GM12873 (cell line): ENCODE results near the gene IFIT2.

ENCODE experiments used
- TF ChIP-seq, protein P1 (sequence below): IDR thresholded peaks from 2 replicates; pipeline ENCODE4 v1.5.1; 2012; ENCODE audit warnings: low read depth, mild to moderate bottlenecking, moderate library complexity, low read length, control low read depth; ENCODE audit not compliant: insufficient read depth; ENCODE audit errors: missing control alignments

IFIT2 gene

DNA sequence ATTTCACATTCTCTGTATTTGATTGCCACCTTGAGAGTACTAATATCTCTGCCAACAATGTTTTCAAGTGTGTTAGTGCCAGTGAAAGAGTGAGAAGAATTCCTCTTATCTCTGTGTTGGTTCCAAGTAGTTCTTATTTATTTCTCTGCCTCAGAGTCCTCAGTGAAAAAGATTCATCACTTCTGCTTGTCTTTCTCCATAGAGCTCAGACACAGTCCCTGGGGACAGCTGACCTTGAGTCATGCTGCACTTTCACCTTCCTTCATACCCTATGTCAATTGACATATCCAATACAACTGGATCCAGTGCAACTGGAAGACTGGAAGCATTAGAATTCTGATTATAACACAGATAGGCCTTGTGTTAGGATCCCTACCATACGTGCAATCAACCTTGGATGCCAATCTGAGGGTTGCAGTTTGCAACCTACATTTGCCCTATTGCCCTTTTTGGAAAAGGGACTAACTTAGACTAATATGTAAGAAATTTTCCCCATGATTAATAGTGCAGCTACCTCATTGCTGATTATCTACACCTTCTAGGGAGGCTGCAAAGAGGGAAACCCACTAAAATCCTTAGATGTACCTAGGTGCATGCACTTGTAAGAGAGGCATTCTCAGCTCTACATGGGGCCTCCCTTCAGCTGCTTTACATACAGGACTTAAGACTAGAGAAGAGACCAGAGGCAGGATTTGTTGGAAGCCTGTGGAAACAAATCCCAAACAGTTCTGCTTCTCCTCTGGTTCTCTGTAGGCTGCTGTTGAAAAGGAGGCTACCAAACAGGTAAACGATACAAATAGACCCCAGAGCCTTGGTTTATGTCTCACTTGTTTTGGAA lies 8.4 kb downstream of the IFIT2 start:
- TF ChIP-seq, protein P1, sequence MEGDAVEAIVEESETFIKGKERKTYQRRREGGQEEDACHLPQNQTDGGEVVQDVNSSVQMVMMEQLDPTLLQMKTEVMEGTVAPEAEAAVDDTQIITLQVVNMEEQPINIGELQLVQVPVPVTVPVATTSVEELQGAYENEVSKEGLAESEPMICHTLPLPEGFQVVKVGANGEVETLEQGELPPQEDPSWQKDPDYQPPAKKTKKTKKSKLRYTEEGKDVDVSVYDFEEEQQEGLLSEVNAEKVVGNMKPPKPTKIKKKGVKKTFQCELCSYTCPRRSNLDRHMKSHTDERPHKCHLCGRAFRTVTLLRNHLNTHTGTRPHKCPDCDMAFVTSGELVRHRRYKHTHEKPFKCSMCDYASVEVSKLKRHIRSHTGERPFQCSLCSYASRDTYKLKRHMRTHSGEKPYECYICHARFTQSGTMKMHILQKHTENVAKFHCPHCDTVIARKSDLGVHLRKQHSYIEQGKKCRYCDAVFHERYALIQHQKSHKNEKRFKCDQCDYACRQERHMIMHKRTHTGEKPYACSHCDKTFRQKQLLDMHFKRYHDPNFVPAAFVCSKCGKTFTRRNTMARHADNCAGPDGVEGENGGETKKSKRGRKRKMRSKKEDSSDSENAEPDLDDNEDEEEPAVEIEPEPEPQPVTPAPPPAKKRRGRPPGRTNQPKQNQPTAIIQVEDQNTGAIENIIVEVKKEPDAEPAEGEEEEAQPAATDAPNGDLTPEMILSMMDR: no peak

DNA sequence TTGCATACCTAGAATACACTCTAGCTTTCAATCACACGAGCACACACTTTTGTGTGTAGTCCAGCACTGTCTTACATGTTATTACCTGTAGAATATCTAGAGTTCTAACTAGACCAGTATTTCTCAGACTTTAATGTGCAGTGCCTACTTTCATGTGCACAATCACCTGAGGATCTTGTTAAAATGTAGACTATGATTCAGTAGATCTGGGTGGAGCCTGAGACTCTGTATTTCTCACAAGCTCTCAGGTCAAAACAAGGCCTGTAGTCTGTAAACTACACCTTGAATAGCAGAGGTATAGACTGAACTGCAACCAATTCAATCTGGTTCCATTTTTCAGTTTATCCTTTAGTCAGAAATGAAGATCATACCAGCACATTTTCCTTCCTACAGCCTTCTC lies 11.1 kb downstream of the IFIT2 start:
- TF ChIP-seq, protein P1: no peak

DNA sequence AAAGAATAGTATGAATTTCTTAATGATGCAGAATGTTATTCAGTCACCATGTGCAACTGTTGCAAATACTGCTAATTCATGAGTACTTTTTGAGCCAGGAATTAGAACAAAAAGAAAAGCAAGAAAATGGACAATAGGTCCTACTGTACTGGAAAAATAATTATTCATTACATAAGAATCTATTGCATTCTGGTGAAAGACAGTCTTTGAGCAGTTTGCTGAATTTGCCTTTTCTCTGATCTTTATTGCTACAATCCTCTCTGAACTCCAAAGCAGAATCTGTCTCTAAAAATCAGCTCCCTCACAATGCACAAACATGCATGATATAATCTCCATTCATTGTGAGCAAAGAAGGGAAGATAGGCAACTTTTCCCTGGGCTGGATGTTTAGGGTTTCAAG lies 12.8 kb downstream of the IFIT2 start:
- TF ChIP-seq, protein P1: no peak

DNA sequence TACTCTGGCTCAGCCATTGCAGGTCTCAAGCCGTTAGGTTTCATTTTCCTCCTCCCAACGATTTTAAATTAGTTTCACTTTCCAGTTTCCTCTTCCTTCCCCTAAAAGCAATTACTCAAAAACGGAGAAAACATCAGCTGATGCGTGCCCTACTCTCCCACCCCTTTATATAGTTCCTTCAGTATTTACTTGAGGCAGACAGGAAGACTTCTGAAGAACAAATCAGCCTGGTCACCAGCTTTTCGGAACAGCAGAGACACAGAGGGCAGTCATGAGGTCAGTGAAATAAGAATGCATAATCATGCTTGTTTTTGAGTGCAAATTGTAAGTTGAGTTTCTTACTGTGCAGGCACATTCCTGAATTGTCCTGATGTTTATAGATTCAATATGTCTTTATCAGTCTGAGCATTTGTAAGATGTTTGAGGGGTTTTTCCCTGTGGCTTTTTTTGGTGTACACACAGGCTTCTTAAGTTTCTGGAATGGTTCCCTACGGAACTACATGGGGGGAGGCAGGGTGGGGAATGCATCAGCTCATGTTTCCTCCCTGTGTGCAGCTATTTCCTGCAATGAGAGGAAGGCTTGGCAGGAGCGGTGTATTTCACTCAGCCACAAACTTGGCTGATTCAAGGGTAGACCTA lies 26.1 kb downstream of the IFIT2 start, which contains the start of gene IFIT3:
Gene IFIT3, plus strand, starts transcription at position 195 of the 639 bp plus-strand sequence. Its CDS starts 77 bp downstream, at position 272.
- TF ChIP-seq, protein P1: no peak

DNA sequence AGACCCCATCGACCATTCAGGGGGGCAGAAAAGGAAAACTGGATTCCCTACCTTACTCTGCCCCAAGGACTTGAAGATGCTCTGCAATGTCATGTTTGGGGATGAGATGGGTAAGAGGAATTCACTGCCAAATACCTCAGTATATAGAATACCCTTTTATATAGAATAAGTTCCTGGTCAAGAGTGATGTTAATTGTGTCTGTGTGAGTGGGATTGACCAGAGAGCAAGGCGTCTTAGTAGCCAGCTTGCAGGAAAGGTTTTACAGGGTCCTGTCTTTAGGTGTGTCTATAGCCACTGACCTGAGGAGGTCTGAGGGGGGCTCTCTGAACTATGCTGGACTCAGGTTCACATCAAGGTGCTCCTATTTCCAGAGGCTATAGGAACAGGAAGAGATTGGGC lies 27.3 kb downstream of the IFIT2 start:
- TF ChIP-seq, protein P1: no peak

DNA sequence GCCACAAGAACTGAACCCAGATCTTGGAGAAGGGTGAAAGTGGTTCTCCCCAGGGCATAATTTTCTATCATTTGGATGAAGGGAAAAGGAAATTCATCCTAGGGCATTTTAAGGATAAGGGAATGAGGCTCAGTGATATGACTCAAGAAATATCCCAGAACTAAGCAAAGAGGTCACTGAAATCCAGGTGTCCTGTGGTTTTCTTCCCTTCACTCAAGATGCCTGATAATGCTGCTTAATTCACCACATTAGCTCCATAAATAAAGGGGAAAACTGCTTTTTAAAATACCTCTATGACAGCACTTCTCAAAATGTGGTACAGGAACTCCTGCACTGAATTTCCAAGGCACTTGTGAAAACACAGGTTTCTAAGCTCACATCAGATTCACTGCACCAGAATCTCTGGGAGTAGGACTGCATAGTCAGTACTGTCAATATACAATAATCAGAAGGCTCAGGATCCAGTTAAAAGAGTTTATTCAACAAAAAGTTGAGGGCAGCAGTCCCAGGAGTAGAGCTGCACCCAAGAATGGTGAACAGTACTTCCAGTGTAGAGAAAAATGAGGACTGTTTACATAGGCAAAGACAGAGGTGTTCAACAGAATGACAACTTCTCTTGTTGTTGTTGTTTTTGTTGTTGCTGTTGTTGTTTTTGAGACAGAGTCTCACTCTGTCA lies 28.8 kb downstream of the IFIT2 start:
- TF ChIP-seq, protein P1: no peak

DNA sequence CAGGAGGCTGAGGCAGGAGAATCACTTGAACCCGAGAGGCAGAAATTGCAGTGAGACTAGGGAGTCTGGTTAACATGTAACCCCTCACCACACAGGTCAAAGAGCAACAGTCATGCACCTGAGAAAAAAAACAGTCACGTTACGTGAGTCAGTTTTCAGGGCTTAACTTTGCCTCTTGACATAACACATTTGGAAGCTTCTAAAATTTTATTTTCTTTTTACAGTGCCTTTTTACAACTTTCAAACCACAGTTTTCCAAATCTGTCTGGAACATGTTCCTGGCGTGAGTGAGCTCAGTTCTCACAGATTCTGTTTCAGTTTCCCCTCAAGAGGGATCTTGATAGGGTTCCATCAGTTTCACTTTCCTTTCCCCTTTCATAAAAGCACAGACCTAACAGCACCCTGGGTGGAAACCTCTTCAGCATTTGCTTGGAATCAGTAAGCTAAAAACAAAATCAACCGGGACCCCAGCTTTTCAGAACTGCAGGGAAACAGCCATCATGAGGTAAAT lies 30.3 kb downstream of the IFIT2 start:
- TF ChIP-seq, protein P1: no peak
